Subcutaneous adipose tissue (tissue), 4 donors: ENCODE measurements around the gene HLA-DRB1. TPM values are rescaled to one million over a fixed set of nuclear protein-coding genes. Genes with fewer than 3 reads are reported as not detected.

Experiments
- total RNA-seq, 4 donors: library from RNA; depleted of rRNA; stranded (reverse); fragments of >200 nt; gene quantifications; one replicate each; pipeline ENCODE4 v1.1.0, GENCODE V29; 2016
- TF ChIP-seq, protein P1 (sequence below): fragments of 450-650 bp; IDR thresholded peaks from one replicate; pipeline ENCODE4 v1.5.1; 2016; ENCODE audit warnings: low read depth, mild to moderate bottlenecking, control low read depth, antibody characterized with exemption, moderate library complexity

The HLA-DRB1 gene
- total RNA-seq, 4 donors from 2014 or later, result 51.1 to 143 (median 85.6) TPM

DNA sequence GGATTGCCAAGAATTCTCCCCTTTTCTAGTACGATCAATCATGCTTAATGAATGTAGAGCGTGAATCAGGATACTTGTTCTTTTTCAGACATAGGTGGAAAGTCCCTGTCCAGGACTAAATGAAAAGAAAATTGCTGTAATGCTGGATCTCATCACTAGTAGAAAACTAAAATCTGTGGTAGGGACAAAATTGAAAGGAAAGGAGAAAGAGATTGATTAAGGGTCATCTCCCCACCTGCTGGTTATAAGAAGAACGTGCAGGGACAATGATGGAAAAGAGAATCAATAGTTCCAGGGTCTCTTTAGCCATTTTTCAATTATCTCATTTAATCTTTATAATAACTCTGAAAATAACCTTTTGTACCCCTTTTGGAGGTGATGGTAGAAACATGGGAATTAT is 18.7 kb upstream of the HLA-DRB1 start:
- TF ChIP-seq, protein P1, sequence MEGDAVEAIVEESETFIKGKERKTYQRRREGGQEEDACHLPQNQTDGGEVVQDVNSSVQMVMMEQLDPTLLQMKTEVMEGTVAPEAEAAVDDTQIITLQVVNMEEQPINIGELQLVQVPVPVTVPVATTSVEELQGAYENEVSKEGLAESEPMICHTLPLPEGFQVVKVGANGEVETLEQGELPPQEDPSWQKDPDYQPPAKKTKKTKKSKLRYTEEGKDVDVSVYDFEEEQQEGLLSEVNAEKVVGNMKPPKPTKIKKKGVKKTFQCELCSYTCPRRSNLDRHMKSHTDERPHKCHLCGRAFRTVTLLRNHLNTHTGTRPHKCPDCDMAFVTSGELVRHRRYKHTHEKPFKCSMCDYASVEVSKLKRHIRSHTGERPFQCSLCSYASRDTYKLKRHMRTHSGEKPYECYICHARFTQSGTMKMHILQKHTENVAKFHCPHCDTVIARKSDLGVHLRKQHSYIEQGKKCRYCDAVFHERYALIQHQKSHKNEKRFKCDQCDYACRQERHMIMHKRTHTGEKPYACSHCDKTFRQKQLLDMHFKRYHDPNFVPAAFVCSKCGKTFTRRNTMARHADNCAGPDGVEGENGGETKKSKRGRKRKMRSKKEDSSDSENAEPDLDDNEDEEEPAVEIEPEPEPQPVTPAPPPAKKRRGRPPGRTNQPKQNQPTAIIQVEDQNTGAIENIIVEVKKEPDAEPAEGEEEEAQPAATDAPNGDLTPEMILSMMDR, result no peak

DNA sequence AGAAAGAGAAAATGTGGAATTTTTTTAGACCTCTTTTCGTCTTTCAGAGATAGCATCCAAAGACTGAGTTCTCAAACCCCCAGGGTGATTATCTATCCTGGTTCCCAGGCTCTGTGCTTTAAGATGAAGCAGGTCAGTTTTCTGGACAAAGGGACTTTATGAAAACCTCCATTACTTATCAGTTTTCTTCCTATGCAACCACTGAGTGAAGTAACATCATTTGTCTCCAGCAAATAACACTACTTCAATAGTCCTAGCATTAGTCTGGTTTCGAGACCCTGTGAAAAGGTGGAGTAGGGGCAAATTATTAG is 18.3 kb upstream of the HLA-DRB1 start:
- TF ChIP-seq, protein P1, result no peak

DNA sequence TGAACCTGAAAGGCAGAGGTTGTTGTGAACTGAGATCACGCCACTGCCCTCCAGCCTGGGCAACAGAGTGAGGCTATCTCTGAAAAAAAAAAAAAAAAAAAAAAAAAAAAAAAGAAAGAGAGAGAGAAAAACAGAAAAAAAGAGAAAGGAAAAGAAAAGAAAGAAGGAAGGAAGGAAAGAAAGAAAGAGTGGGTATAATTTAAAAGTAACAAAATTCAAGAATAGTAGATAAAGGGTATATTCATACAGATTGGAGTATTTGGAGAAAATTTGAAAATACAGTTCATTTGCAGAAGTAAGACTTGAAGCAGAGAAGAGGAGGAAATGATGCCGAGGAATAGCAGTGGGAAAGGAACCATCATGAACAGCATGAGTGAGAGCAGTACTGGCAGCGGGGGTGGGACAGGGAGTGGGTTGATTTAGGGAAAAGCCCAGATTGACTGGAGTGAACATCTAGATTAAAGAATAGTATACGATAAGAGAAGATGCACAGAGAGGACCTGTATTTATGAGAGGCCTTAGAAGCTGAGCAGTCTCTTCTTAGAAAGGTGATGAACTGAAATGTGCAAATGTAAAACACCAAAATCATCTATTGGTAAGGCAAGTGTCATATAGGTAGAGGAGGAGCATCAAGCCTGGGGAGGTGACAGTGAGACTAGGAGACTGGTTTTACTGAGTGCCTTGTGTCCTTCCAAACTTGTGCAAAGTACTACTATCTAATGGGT is 17.8 kb upstream of the HLA-DRB1 start:
- TF ChIP-seq, protein P1, result no peak

DNA sequence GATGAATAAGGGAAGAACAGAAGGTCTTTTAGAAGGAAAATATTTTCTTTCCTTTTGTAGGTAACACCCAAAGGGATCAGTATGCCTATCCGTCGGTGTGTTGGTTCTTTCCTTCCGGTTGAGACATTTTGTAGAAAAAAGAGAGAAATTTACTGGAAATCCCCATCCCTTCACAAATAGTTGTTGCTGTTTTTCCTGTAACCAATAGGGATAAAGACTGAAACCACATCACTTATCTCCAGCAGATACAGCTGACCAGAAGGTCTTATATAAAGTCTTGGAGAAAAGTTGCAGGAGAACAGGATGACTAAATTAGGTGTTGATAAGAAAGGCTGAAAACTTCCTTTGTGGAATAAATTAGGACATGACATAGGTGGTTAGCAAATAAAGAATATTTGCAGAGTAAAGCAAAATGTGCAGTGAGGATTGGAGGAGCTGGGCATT is 14.8 kb upstream of the HLA-DRB1 start:
- TF ChIP-seq, protein P1, result no peak

DNA sequence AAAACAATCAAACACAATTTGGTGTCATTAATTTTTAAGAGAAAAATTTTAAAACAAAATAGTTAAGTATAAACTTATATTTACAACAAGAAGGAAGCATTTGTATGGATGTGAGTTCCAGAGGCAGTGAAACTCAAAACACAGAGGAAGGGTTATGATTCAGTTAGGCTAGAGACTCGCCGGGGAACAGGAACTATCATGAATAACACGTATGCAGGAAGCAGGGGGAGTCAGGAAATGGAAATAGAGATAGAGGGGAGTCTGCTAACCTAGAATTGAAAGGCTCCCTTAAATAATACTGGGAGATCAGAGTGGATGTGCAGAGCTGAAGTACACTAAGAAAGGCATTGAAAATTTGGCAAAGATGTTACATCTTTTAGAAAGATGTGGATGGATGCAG is 14.2 kb upstream of the HLA-DRB1 start:
- TF ChIP-seq, protein P1, result no peak

DNA sequence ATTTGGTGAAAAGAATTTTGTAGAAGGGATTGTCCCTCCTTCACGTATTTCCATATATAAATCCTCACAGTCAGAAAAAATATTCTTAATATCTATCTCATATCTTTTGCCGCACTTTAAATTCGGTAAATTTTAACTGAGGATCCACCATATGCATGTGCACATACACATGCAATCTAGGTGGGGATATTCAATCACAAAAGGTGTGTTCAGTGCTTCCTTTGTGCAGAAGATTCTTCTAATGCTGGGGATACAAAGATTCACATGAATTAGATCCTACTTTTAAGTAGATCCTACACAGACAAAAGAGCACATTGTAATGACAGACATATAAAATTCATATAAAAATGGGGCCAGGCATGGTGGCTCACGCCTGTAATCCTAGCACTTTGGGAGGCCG is 13.6 kb upstream of the HLA-DRB1 start:
- TF ChIP-seq, protein P1, result no peak

DNA sequence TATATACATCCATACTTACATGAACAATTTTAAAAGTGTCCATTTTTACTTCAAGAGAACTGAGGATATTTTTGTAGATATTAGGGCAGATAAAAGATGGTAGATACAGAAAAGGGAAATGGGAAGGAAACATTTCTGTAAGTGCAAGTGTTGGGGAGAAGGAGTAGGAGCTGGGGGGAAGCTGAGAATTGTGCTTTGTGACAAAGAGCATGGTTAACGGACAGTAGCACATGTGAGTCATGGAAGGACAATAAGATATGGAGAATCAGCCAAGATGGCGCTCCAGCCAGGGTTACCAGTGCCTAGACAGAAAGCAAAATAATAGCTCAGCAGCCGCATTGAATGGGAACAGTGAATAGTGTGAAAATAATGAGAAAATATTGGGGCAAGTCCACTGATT is 12.7 kb upstream of the HLA-DRB1 start:
- TF ChIP-seq, protein P1, result no peak
